HG03460 (cell line): ENCODE measurements around the gene RNF135.
A peak's percentile ranks its signal among the peaks of the same experiment; 100 is the strongest.
"Not testable (repeated sequence)": the region's sequence is repeated elsewhere in the genome, so short reads cannot be mapped to it uniquely, and the experiment has no call there.

Experiments
- ATAC-seq: cut with Tn5 transposase; IDR thresholded peaks from one replicate; pipeline ENCODE4 v1.9.1; 2021; ENCODE audit not compliant: unreplicated experiment

The RNF135 gene

DNA sequence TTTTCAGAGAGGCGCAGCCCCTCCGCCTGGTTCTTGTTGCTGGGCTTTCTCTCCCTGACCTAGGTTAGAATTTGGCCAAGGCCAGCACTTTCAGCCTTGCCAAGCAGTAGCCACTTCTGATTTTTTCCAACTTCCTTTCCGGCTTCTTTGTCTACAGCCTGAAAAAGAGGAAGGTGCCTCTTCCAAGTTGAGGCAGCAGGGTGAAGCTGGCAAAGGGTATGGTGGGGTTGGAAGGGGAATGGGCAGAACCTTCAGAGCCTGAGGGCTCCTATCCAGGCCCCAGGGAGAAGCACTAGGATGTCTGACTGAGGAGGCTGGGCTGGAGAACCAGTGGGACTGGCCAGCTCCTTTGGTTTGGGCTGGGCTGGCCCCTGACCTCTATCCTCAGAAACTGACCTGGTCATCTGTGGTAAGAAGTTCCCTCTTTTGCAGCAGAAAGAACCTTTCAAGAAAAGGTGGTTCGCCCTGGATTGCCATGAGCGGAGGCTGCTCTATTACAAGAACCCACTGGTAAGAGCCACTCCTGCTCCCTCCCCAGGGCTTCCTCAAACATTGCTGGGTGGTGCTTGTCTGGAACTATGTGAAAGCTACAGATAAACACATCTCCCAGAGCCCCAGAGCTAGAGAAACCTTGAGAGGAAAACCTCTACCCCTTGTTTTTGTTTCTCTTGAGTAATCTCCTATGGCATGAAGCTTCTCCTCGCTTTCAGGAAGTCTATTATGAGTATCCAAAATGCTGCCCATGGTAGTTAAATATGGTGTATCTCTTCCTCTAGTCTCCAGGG is 16.6 kb upstream of the RNF135 start:
- ATAC-seq: no peak

DNA sequence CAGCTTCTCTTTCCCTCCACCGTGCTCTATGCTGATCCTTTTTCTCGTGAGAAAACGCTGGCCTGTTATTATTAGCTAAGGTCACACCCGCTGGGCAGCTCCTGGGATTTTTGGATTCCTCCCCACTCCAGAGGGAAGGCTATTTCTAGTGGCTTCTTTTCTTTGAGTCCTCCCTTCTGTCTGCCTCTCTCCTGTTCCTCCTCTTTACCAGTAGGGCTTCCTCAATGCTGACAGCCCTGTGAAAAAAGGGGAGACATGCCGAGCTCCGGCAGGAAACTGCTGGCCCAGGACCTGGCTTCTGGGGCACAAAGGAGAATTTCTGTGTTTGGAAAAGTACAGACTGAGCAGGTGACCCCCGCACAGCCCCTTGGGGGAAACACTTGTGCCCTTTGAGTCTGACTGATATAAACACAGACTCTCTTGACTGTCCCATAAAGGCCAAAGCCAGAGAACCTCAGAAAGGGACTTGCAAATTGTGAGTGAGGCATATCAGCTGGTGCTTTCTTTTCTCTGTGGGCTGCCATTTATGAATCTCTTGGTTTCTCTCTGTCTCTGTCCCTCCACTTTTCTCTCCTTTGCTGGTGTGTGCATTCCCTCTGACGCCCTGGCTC is 14.0 kb upstream of the RNF135 start:
- no peak for ATAC-seq

DNA sequence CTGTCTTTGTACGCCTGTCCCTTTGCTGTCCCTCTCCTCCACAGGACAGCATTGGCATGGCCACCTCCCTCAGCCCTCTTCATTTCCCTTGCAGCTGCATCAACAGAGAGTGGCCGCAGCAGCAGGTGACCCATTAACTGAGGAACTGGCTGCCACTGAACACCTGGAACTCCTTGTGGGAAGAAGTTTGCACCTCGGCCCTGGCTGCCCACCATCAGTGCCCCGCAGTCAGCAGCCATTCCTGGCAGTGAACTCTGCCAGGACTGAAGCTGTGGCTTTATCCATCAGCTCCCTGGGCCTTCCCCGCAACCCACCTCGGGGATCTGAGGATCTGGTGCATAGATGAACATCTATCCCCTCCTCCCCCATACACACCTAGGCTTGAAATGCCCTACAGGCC is 13.1 kb upstream of the RNF135 start:
- ATAC-seq: no peak

DNA sequence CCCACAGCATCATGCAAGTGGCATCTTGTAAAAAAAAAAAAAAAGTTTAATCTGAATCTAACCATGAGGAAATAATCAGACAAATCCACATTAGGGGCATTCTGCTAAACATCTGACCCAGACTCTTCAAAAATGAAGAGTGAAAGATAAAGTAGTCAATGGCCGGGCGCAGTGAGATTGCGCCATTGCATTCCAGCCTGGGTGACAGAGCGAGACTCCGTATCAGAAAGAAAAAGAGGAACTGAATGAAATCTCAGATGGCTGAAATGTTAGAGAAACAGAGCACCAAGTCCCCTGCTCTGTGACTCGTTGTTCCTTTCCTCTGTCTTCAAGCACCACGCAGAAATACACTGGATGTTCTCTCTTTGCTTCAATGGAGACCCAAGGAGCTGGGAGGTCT is 12.7 kb upstream of the RNF135 start:
- no peak for ATAC-seq

DNA sequence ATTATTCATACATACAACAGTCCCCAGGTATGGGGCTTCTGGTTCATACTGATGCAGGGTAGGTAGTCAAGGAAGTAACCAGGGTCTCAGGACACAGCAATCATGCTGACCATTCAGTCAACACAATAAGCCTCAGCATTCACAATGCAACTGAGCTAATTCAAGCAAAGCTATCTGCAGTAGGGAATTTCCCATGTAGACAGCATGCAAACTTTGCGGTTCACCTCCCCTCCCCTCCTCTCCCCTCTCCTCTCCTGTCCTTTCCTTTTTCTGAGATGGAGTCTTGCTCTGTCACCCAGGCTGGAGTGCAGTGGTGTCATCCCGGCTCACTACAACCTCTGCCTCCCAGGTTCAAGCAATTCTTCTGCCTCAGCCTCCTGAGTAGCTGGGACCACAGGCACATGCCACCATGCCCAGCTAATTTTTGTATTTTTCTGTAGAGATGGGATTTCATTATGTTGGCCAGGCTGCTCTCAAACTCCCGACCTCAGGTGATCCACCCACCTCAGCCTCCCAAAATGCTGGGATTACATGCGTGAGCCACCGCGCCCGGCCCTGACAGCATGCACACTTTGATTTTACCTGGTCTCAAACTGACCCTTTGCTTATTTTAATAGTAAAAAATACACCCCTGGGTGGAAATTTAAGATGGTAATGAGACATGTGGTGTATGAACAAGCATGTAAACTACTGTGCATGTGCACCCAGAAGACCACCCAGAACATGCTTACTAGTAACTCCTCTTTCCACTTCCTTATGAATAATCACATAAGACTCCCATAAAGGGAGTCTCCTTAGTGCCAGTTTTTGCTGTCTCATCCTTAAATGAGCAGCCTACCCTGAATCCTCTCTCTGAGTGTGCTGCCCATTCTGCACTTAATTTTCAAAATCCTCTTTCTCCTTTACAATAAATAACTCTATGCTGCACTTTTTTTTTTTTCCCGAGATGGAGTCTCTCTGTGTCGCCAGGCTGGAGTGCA is 9.3 kb upstream of the RNF135 start:
- no peak for ATAC-seq

DNA sequence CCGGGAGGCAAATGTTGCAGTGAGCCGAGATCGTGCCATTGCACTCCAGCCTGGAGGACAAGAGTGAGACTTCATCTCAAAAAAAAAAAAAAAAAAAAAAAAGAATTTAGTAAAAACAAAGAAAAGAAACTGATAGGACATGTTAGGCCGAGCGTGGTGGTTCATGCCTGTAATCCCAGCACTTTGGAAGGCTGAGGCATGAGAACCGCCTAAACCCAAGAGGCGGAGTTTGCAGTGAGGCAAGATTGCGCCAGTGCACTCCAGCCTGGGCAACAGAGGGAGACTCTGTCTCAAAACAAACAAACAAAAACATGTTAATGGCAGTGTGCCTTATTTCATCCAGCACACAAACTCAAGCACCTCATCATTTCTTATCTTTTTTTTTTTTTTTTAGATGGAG is 6.5 kb upstream of the RNF135 start:
- not testable (repeated sequence) for ATAC-seq

DNA sequence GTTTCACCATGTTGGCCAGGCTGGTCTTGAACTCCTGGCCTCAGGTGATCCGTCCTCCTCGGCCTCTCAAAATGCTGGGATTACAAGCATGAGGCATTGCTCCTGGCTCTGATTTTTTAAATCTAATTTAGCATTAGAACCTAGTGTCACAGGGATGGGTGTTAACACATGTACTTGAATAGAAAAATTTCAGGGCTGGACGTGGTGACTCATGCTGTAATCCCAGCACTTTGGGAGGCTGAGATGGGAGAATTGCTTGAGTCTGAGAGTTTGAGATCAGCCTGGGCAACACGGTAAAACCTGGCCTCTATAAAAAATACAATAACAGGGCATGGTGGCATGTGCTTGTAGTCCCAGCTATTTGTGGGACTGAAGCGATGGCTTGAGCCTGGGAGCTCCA is 6.0 kb upstream of the RNF135 start:
- no peak for ATAC-seq

DNA sequence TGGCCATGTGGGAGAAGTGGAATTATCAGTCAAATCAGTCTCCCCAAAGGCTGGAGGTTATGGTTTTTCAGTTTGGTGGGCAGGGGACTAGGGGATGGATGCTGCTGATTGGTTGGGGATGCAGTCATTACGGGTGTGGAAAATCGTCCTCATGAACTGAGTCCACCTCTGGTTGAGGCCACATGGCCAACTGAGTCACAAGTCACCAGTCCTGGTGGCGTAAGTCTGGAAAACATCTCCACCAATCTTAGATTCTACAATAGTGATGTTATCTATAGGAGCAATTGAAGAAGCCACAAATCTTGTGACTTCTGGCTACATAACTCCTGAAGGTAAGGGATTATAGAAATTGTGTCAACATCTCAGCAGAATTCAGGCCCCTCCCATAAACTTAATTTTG is 5.2 kb upstream of the RNF135 start:
- no peak for ATAC-seq

DNA sequence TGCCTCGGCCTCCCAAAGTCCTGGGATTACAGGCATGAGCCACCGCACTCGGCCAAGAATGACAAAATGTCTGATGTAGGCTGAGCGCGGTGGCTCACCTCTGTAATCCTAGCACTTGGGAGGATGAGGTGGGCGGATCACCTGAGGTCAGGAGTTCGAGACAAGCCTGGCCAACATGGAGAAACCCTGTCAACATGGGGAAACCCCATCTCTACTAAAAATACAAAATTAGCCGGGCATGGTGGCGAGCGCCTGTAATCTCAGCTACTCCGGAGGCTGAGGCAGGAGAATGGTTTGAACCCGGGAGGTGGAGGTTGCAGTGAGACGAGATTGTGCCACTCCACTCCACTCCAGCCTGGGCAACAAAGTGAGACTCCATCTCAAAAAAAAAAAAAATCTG is 2.9 kb upstream of the RNF135 start:
- not testable (repeated sequence) for ATAC-seq

DNA sequence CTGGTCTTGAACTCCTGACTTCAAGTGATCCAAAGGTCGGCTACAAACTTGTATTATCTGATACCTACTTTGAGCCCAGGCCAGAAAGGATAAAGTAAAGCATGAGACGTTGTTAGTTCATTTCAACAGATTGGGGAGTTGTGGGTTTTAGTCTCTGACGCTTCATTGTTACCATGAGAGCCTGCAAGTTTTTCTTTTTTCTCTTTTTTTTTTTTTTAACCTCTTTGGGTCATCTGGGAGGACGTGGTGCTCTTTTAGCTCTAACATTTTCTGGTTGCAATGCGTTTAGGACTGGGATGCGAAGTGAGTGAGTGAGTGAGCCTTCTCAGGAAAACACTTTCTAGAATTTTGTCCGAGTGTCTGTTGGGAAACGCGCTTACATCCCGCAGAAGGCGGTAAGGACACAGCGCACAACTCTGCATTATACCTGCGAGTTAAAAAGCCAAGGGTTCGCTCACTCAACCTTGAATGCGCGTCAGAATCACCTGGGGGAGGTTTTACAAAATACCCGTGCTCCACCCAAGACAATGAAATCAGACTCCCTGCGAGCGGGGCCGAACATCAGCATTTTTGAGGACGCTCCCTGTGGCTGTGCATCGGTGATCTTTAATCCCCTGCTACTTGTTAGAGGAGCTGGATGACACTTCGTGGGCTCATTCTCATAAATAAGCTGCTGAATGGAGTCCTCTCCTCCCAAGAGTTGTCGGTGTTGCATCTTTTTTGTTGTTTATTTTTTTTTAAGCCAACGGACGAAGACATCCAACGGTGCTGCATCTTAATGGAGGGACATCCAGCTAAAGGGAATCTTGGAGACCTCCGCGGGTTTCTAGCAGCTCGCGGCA is 629 bp upstream of the RNF135 start:
- peak; percentile 12 for ATAC-seq

DNA sequence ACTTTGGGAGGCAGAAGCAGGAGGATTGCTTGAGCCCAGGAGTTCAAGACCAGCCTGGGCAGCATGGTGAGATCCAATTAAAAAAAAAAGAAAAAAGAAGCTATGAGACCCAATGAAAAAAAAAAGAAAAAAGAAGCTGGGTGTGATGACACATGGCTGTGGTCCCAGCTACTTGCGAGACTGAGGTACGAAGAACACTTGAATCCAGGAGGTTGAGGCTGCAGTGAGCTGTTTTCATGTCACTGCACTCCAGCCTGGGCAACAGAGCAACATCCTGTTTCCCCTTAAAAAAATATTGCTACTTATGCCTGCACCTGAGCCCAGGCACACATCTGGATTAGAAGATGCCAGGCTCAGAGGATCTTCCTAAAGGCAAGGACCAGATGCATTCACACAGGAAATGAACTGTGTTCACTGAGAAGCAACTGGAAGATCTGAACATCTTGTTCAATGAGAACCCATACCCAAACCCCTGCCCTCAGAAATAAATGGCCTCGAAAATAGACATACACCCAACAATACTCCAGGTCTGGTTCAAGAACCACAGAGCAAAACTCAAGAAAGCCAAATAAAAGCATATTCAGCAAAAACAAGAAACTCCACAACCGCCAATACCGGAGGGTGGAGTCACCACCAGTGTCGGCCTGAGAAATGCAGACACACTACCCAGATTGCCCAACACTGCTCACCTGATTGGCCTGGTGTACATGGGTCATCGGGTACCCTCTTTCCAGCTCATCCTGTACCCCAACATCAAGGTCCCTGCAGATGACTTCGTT is 4.4 kb downstream of the RNF135 start:
- ATAC-seq: no peak

DNA sequence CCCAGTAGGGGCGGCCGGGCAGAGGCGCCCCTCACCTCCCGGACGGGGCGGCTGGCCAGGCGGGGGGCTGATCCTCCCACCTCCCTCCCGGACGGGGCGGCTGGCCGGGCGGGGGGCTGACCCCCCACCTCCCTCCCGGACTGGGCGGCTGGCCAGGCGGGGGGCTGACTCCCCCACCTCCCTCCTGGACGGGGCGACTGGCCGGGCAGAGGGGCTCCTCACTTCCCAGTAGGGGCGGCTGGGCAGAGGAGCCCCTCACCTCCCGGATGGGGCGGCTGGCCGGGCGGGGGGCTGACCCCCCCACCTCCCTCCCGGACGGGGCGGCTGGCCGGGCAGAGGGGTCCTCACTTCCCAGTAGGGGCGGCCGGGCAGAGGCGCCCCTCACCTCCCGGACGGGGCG is 9.1 kb downstream of the RNF135 start:
- ATAC-seq: not testable (repeated sequence)

DNA sequence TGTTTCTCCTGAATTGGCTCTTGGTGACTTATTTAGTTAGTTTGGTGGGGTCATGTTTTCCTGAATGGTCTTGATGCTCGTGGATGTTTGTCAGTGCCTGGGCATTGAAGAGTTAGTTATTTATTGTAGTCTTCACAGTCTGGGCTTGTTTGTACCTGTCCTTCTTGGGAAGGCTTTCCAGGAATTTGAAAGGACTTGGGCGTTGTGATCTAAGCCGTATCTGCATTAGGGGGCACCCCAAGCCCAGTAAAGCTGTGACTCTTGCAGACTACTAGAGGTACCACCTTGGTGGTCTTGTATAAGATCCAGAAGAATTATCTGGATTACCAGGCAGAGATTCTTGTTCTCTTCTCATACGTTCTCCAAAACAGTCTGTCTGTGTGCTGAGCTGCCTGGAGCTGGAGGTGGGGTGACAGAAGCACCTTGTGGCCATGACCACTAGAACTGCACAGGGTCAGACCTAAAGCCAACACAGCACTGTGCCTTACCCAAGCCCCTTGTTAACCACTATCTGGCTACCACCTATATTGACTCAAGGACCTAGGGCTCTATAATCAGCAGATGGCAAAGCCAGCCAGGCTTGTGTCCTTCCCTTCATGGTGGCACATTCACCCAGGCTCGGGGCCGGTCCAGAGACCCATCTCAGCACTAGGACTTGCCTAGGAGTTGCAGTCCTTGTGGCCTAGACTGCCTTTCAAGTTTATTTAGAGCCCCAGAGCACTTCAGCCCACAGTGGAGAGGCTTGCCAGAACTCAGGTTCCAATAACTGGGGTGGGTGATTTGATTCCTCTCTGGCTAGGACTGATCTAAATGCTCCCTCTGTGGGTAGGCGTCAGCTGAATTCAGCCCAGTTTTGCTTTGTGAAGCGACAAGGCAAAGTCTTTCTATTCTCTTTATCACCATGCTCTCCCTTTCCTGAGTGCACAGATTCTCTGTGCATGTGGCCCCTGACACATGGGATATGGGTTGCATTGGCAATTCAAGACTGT is 11.0 kb downstream of the RNF135 start:
- no peak for ATAC-seq

DNA sequence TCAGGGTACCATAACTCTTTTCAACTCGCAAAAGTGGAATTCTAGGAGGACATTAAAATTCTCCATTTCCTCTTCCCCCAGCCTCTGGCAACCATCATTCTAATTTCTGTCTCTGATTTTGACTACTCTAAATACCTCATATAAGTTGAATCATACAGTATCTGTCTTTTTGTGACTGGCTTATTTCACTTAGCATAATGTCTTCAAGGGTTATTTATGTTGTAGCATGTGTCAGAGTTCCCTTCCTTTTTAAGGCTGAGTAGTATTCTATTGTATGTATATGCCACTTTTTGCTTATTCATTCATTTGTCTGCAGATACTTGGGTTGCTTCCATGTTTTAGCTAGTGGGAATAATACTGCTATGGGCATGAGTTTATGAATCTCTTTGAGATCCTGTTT is 12.0 kb downstream of the RNF135 start:
- no peak for ATAC-seq

DNA sequence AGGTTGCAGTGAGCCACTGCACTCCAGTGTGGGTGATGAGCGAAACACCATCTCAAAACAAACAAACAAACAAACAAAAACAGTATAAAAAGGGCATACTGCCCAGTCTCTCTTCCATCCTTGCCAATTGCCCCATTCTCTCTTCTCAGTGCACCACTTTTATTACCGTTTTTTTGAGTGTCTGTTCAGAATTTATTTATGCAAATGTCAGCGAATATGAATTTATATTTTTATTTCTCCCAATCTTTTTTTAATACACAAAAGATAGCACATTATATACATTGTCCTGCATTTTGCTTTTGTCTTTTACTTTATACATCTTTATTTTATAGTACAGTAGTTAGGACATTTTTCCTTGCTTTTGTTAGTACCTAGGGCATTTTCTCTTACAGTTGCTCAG is 19.6 kb downstream of the RNF135 start:
- no peak for ATAC-seq

DNA sequence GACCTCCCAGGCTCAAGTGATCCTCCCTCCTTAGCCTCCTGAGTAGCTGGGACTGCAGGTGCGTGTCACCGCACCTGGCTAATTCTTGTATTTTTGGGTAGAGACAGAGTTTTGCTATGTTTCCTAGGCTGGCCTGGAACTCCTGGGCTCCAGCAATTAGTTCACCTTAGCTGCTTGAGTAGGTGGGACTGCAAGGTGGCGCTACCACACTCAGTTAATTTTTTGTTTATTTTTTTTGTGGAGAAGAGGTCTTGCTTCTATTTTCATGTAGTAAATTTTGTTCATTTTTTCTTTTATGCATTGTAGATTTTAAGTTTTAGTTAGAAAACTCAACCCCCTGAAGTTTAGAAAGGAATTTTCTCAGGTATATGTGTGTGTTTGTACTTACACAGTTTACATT is 21.7 kb downstream of the RNF135 start:
- no peak for ATAC-seq

DNA sequence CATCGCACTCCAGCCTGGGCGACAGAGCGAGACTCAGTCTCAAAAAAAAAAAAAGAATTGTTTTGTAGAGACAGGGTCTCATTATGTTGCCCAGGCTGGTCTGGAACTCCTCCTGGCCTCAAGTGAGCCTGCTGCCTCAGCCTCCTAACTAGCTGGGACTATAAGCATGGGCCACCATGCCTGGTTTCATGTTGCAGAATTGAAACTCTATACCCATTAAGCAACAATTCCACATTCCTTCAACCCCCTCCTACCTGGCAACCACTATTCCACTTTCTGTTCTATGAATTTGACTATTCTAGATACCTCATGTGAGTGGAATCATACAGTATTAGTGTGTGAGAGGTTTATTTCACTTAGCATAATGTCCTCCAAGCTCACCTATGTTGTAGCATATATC is 24.5 kb downstream of the RNF135 start:
- ATAC-seq: no peak

DNA sequence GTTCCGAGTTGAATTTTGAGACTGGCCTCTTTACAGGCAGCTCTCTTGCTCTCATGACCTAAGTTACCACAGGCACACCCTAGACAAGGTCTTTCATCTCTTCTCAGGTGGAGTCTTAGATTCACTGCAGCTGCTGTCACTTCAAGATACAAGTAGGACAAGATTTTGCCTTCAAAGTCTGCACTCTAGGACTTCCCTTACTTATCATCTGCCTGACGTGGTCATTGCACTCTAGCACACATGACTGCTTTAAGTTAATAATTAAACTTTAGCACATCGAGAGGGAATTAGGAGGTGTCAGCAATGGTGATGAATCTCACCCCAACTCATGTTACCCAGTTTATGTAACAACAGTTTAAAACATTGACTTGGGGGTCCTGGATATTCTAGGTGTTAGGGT is 25.6 kb downstream of the RNF135 start:
- no peak for ATAC-seq

DNA sequence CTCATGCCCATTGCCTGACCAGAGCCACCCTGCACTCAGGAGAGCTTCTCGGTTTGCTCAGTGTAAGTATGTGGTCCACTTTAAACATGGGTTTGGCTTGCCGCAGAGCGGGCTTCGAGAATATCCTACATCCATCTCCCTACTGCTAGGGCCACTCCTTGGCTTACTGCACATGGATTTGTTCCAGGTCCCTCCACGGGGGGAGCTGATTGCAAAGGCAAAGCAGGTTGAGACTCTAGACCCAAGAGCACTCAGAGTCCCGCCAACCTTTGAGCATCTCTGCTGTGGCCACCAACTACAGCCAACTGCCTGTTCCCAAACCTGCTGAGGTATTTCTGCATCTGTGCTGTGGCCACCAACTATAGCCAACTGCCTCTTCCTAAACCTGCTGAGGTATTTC is 26.4 kb downstream of the RNF135 start:
- no peak for ATAC-seq
